Kidney tubule cell (primary cell): ENCODE data around the gene CCDC121.
"Not testable (repeated sequence)": the region's sequence is repeated elsewhere in the genome, so short reads cannot be mapped to it uniquely, and the experiment has no call there.

Experiments
- DNase-seq: peaks from one replicate; pipeline ENCODE4 v3.0.0-alpha.2; 2018; ENCODE audit warnings: low spot score

Gene CCDC121

DNA sequence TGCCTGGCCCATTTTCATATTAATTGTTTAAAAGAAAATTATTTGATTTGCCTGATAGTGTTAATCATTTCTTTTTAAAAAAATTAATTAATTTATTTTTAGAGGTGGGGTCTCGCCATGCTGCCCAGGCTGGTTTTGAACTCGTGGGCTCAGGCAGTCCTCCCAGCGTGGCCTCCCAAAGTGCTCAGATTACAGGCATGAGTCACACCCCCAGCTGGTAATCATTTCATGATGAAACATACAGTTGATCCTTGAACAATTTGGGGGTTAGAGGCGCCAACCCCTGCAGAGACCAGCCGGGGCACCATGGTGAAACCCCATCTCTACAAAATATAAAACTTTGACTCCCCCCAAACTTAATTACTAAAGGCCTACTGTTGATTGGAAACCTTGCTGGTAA lies 8.0 kb upstream of the CCDC121 start:
- DNase-seq, result no peak

DNA sequence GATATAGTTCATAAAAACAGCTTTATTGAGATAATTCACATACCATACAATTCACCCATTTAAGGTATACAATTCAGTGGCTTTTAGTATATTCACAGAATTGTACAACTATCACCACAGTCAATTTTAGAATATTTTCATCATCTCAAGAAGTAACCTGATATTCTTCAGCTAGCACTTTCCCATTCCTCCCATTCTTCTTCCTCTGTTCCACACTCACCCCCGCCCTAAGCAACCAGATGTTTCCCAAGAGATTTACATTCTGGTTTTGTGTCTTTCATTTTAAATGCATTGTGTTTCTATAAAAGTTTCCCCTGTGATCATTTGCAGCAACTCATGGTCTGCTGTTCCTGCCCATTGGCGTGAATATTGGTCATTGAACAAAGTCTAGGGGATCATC lies 5.5 kb upstream of the CCDC121 start:
- no peak for DNase-seq

DNA sequence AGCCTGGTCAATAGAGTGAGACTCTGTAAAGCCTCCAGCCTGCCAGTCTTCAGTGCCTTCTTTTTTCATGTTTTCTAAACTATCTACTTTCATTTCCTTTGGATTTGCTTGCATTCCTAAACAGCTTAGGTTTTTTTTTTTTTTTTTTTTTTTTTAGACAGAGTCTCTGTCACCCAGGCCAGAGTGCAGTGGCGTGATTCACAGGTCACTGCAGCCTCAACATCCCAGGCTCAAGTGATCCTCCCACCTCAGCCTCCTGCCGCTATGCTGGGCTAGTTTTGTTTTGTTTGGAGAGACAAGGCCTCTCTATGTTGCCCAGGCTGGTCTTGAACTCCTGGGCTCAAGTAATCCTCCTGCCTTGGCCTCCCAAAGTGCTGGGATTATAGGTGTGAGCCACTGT lies 1.4 kb upstream of the CCDC121 start:
- DNase-seq, result not testable (repeated sequence)

DNA sequence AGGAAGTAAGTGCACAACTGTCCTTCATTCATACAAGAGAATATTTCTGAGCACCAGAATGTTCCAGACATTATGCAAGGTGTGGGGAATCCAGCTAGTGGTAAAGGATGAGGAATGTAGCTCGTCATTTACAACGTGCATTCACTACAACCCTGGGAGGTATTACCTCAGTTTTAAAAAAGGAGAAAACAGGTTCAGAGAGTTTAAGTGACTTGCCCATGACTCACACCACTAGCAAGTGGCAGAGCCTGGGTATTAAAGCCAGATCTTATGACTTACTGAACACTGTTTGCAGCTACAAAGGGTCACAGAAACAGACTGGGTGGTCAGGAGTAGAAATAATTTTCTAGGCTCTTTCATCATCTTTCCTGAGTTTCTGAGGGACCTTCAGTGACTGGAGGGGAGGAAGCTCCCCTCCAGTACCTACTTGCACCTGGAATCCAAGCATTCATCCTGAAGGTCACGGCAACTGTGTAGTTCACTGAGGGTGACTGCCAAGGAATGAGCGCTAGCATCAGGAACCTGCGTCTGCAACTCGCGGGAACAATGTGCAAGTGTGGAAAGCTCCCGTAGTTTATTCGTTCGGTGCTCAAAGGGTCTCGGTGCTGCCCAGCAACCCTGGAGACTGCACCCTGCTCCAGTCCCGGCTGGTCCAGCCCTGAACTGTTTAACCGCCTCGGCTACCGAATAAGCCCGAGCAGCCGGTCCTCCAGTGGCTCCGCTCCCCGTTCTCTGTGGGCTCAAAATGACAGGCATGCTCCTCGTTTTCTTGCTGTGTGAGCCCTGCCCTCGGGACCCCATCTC lies 647 bp downstream of the CCDC121 start:
- peak; percentile 99 for DNase-seq

DNA sequence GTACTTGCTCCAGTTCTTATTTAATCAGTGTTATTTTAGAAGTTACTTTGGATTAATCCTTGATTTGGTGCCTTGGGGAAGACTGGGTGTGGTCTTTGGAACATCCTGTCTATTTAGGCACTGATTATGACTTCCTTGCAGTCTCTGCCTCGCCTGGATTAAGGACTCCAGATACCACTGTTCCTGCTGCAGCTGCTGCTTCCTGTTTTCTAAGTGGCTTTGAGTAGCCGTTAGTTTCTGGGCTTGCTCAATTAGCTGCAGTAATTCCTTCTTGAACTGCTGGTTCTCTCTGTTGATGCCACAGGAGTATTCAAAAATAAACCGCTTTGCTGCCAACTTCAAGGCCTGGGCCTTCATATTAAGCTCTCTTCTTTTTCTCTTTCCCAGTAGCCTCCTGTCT lies 1.9 kb downstream of the CCDC121 start:
- DNase-seq, result peak; percentile 15

DNA sequence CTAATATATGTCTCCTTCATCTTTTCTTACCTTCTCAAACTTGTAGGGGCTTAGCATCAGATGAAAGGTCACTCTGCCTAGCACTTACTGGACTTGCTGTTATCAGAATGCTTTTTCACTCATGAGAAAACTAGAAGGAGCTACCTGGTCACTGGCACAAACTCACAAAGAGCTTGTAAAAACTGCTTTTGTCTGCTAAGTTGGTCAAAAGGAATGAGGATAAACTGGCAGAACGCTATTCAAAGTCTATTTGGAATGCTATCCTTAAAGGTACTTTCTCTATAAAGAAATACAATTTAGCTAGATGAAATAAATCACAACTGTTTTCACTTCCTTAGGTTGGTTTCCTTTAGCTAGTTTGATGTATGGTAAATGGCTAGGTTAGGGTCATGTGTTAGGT lies 2.5 kb downstream of the CCDC121 start:
- DNase-seq, result not testable (repeated sequence)

DNA sequence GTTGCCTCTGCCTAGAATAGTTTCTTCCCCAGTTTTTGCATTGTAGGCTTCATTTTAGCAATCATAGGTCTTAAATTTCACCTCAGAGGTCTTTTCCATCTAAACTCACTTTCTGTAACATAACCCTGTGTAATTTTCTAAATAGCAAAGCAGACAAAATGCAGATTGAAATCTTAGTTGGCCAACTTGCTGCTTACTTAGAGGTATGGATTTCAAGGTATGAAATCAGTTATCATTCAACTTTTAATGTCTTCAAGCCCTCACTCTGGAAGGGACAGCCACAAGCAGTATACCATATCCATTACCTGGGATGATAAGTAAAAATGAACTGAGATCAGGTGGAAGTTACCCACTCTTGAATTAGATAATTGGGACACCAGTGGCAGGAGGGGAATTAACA lies 3.9 kb downstream of the CCDC121 start:
- DNase-seq, result no peak

DNA sequence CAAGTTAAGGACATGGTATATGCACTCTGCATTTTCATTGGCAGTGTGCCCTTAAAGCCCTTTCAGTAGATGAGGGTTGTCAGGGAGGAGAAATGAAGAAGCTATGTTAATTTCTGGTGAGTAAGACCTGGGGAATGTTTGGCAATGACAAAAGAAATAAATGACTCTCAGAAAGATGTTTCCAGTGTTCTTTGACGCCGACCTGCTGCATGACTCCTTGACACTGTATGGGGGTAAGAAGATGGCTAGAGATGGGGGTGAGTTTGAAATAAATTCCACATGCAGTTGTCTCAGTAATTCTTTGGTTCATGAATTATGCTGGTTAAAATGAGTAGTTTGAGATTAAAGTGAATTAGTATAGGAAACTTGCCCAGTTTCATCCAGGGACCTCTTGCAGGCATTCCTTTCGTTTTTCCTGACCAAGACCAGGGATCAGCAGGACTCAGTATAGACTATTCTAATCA lies 5.9 kb downstream of the CCDC121 start:
- peak; percentile 84 for DNase-seq

DNA sequence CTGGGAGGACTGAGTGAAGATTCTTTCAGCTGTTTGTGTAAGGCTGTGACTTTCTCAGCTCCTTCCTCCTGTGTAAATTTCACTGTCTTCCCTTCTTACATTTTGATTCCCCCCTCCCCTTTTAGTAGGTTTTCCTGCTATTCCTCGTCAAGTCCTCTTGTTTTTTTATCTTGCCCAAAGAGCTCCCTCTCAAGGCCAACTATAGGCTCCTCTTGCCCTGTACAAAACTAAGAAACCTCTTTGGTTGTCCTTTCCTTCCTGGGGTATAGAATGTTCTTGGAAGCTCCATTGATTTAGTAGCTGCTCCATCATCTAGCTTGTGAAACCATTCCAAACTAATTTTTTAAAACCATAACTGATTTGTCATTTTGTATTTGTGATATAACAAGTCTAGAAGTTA lies 7.3 kb downstream of the CCDC121 start:
- DNase-seq, result no peak

DNA sequence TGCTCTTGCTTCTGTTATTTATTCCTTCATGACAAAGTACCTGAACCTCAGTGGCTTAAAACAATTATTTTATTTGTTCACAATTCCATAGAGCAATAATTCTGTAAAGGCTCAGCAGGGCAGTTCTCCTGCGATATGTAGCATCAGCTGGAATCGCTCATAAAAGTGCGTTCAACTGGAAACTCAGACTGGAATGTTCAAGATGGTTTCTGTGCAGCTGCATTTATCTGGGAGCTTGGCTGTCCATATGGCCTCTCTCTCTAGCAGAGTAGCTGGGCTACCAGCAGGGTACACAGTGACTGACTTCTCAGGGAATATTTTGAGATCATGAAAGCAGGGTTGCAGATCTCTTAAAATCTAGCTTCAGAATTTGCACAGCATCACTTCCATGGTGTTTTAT lies 13.5 kb downstream of the CCDC121 start:
- no peak for DNase-seq

DNA sequence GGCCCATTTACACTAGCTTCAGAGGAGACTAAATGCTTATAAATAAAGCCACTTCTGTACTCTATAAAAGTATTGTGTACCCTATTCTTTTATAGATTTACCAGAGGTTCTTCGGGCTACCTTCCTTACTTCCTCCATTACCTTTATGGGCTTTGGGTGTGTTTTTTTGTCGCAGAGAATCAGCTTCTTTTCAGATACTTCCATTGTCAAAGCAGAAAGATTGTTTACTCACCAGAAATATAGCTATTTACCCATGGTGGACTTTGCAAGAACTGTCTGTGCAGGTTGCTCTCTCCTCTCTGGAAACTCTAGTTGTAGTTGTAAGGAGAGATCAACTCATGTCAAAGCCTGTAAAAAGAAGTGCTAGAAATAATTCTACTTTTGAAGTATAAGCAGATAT lies 14.8 kb downstream of the CCDC121 start:
- no peak for DNase-seq

DNA sequence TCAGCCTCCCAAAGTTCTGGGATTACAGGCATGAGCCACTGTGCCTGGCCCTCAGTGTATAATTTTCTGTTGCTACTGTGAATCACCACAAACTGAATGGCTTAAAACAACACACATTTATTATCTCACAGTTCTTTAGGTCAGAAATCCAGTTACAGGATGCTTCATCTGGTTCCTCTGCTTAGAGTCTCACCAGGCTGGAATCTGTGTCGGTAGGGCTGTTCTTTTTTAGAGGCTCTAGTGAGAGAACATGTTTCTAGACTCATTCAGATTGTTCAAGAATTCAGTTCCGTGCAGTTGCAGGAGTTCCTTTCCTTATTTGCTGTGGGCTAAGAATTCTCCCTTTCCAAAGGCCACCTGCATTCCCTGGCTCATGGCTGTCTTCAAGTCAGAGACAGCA lies 22.2 kb downstream of the CCDC121 start:
- DNase-seq, result no peak

DNA sequence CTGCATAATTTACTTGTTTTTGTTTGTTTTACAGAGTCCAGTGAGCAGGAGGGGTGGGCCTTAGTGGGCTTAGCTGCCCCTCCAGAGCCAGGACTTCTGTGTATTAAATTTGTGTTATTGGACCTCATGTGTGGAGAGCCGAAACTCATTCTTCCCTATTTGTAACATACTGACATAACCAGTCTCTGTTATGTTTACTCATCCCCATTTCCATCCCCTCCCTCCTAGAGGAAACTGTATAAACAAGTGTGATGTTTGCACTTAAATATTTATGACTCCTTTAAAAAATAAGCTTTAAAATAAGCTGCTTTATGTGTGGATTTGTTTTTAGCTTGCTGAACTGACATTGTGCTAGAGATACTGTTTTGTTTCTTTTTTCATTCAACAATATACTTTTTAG lies 32.2 kb downstream of the CCDC121 start:
- no peak for DNase-seq

DNA sequence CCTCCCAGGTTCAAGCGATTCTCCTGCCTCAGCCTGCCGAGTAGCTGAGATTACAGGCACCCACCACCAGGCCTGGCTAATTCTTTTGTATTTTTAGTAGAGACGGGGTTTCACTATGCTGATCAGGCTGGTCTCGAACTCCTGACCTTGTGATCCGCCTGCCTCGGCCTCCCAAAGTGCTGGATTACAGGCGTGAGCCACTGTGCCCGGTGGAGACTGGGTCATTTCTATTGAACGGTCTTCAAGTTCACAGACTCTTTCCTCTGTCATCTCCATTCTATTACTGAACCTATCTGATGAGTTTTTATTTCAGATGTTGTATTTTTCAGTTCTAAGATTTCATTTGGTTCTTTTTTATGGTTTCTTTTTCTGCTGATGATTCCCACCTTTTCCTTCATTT lies 33.4 kb downstream of the CCDC121 start:
- DNase-seq, result not testable (repeated sequence)

DNA sequence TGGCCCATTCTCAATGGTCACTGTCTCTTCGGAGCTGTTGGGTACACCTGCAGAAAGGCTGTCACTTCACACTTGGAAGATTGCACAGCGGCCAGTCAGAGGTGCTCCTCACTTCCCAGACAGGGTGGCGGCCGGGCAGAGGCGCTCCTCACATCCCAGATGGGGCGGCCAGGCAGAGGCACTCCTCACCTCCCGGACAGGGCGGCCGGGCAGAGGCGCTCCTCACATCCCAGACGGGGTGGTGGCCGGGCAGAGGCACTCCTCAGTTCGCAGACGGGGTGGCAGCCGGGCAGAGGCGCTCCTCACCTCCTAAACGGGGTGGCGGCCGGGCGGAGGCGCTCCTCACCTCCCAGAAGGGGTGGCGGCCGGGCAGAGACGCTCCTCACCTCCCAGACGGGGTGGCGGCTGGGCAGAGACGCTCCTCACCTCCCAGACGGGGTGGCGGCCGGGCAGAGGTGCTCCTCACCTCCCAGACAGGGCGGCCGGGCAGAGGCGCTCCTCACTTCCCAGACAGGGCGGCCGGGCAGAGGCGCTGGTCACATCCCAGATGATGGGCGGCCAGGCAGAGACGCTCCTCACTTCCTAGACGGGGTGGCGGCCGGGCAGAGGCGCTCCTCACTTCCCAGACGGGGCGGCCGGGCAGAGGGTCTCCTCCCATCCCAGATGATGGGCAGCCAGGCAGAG lies 34.6 kb downstream of the CCDC121 start:
- DNase-seq, result not testable (repeated sequence)

DNA sequence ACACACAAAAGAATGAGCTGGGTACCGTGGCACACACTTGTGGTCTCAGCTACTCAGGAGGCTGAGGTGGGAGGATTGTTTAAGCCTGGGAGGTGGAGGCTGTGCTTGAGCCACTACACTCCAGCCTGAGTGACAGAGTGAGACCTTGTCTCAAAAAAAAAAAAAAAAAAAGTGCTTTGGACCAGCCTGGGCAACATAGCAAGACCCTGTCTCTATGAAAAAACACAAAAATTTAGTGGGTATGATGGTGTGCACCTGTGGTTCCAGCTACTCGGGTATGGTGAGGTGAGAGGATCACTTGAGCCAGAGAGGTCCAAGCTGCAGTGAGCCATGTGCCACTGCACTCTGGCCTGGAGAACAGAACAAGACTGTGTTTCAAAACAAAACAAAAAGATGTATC lies 35.6 kb downstream of the CCDC121 start:
- no peak for DNase-seq

DNA sequence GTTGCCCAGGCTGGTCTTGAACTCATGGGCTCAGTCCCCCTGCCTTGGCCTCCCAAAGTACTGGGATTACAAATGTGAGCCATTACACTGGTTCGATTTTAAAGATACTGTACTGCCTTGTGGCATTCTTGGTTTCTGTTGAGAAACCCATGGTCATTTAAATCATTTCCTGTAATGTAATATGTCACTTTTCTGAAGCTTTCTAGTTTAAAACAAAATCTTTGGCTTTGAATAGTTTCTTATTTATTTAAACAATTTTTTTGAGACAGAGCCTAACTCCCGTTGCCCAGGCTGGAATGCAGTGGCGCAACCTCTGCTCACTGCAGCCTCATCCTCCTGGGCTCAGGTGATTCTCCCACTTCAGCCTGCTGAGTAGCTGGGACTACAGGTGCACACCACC lies 37.1 kb downstream of the CCDC121 start:
- DNase-seq, result no peak

DNA sequence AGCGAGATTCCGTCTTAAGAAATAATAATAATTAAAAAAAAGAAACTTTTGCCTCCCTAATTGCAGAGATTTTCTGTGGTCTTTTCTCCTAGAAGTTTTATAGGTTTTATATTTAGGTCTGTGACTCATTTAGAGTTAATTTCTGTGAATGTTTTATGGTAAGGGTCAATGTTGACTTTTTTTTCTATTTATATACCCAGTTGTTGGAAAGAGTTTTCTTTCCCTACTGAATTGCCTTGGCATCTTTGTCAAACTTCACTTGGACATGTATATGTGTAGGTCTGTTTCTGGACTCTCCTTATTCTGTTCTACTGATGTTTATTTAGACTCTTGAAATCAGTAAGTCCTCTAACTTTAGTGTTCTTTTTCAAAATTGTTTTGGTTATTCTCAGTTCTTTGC lies 40.5 kb downstream of the CCDC121 start:
- no peak for DNase-seq

DNA sequence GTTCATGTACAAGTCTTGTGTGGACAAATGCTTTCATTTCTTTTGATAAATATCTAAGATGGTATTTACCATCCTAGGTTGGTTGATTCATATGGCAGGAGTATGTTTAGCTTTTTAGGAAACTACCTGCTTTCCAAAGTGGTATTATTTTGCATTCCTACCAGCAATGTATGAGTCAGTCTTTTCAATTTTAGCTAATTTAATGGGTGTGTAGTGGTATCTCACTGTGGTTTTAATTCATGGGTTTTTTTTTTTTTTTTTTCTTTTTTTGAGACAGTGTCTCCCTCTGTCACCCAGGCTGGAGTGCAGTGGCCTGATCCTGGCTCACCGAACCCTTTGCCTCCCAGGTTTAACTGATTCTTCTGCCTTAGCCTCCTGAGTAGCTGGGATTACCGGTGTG lies 41.8 kb downstream of the CCDC121 start:
- no peak for DNase-seq

DNA sequence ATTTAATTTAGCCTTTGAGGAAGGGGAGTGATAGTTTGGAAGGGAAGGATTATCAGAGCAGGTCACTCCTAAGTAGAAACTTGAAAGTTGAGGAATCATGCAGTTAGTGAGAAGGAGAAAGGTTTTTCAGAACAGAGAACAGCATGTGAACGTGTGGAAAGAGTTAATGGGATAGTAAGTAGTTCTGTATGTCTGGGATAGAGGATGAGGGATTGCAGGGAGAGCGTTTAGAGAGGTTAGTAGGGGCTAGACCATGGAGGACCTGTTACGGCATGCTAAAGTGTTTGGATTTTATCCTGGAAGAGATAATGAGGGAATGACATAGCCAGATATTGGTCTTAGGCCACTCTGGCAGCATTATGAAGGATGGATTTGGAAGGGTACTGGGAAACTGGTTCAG lies 44.2 kb downstream of the CCDC121 start:
- DNase-seq, result no peak

DNA sequence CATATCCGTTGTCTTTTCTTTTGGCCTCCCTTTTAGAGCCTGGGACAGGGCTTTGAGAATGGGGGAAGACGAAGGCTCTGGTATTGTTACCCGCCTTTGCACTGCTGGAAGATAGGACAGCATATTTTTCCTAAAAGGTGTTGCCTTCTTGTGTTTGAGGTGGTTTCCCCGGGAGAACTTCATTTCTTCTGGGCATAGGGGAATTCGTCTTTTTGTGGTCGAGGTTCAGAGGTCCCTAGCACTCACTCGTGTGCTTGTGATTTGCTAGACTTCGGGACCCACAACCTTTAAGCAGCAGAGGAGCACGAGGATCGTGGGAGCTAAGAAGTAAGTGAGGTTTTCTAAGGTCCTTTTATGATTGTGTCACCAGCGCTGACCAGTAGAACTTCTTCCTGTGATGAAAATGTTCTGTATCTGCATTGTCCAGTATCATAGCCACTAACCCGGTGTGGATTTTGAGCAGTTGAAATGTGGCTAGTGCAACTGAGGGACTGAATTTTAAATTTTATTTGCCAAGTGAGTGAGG lies 45.4 kb downstream of the CCDC121 start:
- DNase-seq, result peak; percentile 18

DNA sequence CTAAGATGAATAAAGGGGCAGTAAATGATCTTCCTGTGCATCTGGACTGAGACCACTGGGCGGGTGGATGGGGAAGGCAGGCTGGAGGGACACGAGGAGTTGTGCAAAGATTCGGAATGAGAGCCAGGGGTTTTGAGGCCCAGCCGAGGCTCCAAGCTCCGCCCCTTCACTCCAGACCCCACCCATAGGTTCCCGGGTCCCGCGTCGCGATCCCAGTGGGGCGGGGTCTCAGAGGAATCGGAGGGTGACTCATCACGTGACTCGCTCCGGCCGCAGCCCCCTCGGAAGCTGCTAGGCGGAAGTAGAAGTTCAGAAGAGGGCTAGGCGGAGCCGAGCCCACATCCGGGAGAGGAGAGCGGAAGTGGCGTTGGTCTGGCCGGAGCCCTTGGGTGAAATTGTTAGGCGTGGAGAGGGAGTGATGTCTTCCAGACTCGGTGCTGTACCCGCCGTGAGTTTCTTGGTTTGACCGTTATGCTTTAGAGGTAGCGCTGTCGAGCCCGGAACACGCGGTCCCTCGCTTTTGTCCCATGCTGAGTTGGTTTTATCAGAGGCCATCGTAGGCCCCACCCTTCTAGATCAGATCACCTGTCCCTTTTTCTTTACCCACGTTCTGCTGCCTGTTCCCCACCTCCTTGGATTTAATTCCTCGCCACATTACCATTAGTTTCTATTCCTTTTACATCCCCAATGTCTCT lies 46.0 kb downstream of the CCDC121 start, which contains the start of gene ZNF512:
TSS of gene ZNF512 (plus strand) at position 348 of the 695 bp plus-strand sequence. CDS start at position 419, 71 bp downstream.
- peak; percentile 94 for DNase-seq
